Hematopoietic multipotent progenitor cell treated with erythropoietin and hydrocortisone succinate and interleukin-3 and kit ligand, for 17 days (in vitro differentiated cells): ENCODE results near the gene BMERB1.
"Not testable (repeated sequence)": the region's sequence is repeated elsewhere in the genome, so short reads cannot be mapped to it uniquely, and the experiment has no call there.

ENCODE experiments used
- DNase-seq: peaks from one replicate; pipeline ENCODE4 v3.0.0-alpha.2; 2015; ENCODE audit warnings: low spot score

The BMERB1 gene

DNA sequence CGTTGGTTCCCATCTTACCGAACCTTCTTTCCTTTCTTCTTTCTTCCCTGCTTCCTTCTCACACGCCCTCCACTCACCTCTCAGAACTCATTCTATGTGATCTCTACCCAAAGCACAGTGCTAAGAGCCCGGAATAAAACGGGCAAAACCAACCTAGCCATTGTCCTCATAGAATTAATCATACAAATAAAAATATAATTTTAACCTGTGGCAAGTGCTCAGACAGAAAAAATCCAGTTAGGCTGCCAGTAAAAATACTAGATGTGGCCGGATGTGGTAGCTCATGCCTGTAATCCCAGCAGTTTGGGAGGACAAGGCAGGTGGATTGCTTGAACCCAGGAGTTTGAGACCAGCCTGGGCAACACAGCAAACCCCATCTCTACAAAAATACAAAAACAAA is 27.0 kb downstream of the BMERB1 start:
- DNase-seq, result no peak

- DNase-seq, result no peak
Observed at GRCh38 chr16:15464401-15465186, 30.2 kb downstream of the BMERB1 start.

GRCh38 chr16:15466131-15466530 is 31.7 kb downstream of the BMERB1 start:
- DNase-seq, result no peak

DNA sequence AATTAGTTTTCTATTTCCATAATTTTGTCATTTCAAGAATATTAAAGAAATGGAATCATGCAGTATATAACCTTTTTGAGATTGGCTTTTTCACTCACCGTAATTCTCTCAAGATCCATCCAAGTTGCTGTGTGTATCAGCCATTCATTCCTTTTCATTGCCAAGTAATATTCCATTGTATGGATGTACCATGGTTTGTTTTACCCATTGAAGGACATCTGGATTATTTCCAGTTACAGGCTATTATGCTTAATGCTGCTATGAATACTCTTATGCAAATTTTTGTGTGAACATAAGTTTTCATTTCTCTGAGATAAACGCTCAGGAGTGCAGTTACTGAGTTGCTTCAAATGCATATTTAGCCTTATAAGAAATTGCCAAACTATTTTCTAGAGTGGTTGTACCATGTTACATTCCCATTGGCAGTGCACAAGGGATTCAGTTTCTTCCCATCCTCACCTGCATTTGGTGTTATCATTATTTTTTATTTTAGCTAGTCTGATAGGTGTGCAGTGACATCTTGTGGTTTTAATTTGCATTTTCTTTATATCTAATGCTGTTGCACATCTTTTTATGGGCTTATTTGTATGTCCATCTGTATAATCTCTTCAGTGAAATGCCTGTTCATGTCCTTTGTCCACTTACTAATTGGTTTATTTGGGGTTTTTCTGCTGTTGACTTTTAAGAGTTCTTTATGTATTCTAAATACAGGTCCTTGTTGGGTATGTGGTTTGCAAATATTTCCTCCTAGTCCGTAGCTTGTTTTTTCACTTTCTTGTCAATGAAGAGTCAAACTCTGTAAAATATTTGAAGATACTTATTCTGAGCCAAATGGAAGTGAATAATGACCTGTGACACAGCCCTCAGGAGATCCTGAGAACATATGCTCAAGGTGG is 32.7 kb downstream of the BMERB1 start:
- DNase-seq, result peak; percentile 58

DNA sequence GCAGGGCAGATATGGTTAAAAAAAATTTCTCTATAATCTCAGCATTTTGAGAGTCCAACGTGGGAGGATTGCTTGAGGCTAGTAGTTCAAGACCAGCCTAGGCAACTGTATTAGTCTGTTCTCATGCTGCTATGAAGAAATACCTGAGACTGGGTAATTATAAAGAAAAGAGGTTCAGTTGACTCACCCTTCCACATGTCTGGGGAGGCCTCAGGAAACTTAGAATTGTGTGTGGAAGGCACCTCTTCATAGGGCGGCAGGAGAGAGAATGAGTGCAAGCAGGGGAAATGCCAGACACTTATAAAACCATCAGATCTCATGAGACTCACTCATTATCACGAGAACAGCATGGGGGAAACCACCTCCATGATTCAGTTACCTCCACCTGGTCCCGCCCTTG is 42.6 kb downstream of the BMERB1 start:
- DNase-seq, result not testable (repeated sequence)

GRCh38 chr16:15477802-15478201 is 43.4 kb downstream of the BMERB1 start:
- DNase-seq, result no peak

GRCh38 chr16:15482068-15482747 is 47.8 kb downstream of the BMERB1 start:
- DNase-seq, result peak; percentile 22

DNA sequence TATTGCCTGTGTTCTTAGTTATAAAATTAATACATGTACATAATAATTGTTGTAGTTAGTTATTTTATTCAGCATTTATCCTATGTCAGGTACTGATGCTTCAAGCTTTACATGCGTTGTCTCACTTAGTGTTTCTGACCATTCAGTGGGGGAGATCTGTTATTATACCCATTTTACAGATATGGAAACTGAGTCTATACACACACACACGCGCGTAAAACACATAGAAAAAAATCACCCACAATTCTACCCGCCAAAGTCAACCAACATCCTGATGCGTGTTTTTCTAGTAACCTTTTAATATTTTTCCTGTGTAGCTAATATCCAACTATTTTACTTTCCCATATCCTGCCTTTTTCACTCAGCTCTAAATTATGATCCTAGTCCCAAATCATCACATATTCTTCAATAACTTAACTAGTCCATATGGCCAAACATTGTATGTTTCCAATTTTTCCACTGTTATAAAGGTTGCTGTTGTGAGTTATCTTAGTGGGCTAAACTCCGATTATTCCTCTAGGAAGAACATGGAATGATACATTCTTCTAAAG is 48.4 kb downstream of the BMERB1 start:
- DNase-seq, result no peak

DNA sequence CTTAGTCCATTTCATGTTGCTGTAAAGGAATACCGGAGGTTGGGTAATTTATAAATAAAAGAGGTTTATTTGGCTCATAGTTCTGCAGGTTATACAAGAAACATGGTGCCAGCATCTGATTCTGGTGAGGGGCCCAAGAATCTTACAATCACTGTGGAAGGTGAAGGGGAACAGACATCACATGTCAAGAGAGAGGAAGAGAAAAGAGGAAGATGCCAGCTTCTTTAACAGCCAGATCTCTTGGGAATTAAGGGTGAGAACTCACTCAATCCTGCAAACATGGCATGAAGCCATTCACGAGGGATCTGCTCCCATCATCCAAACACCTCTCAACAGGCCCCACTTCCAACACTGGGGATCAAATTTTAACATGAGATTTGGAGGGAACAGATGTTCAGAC is 49.5 kb downstream of the BMERB1 start:
- no peak for DNase-seq

DNA sequence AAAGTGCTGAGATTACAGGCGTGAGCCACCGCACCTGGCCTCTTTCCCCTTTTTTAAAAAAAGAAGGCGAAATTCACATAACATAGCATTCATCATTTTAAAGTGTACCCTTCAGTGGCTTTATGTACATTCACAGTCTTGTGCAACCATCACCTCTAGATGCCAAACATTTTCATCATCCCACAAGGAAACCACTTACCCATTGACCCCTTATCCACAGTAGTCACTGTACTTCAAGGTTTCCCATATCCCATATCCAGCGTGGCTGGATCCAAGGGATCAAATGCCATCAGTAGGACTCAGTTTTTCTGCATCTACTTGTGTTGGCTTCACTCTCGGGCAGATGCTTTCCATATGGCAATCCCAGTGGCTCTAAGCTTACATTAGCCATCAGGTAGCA is 50.3 kb downstream of the BMERB1 start:
- no peak for DNase-seq

DNA sequence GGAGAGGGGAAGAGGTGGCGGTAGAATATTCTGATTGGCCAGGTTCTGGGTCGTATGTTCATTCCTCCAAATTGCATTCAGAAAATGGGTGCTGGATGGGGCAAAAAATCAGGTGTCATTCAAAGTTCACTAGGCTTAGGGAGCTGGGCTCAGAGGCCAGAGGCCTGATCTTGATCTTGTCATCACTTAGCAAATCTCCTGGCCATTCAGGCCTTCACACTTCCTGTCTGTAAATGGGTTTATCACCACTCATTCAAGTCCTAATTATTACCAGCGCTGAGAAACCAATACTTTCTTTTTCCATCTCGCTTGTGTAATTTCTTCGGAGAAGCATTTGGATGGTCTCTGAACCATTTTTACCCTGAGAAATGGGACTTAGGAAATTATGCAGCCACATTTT is 50.8 kb downstream of the BMERB1 start:
- DNase-seq, result no peak

DNA sequence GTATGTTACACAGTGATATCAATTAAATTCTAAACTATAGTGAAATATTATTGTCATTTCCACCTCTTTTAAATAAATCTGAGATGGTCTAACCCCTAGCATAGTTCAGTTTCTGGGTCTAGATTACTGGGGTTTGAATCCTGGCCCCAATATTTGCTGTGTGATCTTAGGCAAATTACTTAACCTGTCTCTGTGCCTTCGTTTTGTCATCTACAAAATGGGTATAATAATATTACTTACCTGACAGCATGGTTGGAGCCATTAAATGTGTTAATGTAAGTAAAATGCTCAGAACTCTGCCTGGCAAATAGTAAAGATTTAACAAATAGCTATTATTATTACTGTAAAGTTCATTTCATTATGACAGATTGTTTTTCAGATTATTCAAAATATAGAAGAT is 52.3 kb downstream of the BMERB1 start:
- no peak for DNase-seq

DNA sequence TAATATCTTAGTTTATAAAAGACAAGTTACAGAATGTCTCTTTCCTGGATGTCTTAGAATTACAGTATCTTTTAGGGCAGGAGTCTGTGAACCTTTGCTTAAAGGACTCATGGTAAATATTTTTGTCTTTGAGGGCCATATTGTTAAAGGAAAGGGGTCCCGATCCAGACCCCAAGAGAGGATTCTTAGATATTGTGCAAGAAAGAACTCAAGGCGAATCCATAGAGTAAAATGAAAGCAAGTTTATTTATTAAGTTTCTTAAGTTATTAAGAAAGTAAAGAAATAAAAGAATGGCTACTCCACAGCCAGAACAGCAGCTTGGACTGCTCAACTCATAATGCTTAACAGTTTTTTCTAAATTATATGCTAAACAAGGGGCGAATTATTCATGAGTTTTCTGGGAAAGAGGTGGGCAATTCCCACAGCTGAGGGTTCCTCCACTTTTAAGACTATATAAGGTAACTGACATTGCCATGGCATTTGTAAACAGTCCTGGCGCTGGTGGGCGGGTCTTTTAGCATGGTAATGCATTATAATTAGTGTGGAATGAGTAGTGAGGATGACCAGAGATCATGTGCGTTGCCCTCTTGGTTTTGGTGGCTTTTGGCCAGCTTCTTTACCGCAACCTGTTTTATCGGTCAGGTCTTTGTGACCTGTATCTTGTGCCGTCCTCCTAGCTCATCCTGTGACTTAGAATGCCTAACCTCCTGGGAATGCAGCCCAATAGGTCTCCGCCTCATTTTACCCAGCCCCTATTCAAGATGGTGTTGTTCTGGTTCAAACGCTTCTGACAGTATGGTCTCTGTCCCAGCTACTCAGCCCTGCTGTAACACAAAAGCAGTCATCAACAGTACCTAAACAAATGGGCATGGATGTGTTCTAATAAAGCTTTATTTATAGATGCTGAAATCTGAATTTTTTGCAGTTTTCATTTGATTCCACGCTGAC is 53.2 kb downstream of the BMERB1 start:
- no peak for DNase-seq

- DNase-seq, result no peak
Observed at GRCh38 chr16:15489016-15489415, 54.6 kb downstream of the BMERB1 start.

- no peak for DNase-seq
Observed at GRCh38 chr16:15490123-15490711, 55.8 kb downstream of the BMERB1 start.

DNA sequence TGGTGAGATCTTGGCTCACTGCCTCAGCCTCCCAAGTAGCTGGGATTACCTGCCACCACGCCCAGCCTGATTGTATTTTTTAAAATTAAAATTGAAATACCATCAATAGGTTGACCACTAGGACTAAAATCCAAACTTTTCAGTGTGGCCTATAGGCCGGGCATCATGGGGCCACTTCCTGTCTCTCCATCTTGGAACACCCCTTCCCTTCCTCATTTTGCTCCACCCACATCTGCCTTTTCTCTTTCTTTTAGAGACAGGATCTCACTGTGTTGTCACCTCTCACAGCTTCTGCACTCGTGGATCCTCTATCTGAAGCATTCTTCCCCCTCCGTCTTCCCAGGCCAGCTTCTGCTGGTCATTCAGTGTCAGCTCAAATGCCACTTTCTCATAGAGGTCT is 57.0 kb downstream of the BMERB1 start:
- DNase-seq, result no peak

DNA sequence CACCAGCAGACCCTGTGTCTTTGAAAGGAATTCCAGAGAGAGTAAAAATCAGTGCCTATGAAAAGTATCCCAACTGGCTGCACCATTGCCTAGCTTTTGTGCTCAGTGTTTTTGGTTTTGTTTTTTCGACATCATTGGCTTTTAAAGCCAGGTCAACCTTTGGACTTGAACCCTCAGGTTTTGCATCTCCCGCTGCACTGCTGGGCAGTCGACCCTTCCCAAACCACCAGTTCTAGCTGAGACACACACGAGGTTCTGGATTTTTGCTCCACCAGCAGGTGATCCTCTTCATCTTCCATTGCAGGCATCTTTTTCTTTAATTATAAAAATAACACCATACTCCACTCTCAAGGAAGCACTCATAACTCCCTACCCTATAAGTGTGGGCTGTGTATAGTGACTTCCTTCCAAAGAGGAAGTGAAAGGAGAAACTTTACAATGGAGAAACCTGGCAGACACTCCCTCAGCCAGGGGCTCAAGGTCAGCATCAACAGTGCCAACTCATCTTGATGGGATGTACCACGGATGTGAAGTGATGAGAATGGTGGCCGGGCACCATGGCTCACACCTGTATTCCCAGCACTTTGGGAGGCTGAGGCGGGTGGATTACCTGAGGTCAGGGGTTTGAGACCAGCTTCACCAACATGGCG is 57.8 kb downstream of the BMERB1 start:
- no peak for DNase-seq

DNA sequence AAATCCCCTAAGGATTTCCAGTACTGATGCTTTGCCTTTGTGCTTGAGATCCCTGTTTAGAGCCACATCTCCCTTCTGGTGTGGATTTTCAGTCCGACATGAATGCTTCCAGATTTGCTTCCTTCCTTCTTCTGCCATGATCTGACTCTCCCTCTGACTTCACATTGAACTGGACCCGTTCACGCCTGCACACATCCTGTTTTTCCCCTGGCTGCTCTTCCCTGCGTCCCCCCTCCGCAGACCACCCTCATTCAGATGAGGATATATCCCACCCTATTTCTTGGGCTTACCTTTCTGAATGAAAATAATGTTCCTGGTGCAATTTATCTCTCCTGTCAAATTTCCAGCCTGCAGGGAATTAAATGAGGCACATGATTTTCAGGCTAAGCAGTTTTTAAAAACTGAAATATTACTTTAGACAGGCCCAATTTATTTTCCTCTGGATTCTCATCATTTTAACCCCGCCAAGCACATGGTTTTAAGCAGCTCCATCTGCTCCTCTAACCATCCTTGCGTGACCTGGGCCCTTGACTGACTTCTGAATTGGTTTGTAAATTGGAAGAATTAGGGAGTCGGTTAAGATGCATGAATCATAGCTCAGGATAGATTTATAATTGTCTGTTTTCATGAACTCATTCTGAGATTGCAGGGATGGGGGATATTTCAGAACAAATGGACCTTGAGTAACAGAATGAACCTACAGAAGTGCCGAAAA is 59.2 kb downstream of the BMERB1 start:
- DNase-seq, result no peak

DNA sequence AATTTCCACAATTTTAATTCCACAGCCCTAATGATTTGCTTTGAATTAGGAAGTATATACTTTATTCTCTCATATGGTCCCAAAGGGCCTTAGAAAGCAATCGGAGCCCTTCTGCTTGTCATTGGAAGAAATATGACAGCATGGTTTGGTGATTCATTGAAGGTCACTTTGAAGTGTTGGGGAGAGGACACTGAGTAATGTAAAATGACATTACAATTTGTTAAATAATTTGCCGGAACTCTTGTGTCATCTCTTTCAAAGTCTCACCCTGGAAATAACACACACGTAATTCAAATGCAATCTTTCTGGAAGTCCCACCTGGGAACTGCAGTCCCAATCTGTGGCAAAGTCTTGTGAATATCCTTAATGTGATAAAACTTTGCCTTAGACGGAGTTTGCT is 59.8 kb downstream of the BMERB1 start:
- DNase-seq, result no peak

DNA sequence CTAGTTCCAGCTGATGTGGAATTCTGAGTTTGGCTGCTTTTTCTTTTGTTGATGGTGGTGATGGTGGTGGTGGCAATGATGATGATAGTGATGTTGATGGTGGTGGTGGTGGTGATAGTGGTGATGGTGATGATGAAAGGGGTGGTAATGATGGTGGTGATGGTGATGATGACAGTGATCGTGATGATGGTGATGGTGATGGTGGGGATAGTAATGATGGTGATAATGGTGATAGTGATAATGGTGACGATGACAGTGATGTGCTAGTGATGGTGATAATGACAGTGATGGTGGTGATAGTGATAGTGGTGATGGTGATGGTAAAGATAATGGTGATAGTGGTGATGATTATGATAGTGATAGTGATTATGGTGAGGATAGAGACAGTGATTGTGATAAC is 61.5 kb downstream of the BMERB1 start:
- no peak for DNase-seq
